ENCODE measurements around the gene SHC4. TPM values are rescaled to one million over a fixed set of nuclear protein-coding genes. Genes with fewer than 3 reads are reported as not detected.

SHC4 gene
- polyA plus RNA-seq, 3 donors from 2014 or later = 0.10 to 0.19 TPM; not detected in 1

GRCh38 chr15:48877630-48878595 is 85.8 kb downstream of the SHC4 start, which contains the start of gene EID1:
Gene EID1, plus strand, starts transcription at chr15:48878134. Its CDS starts 43 bp downstream, at chr15:48878177.
- peak within 1 kb of the TSS; percentile 96 to 99 (median 98) for H3K27ac Mint-ChIP-seq
- H3K4me3 Mint-ChIP-seq = peak within 1 kb of the TSS; percentile 99 to 100 (median 99)
- peak; percentile 93 to 94 (median 94) for DNase-seq
- peaks cover 27 to 38% of the 10 kb centered on the region in 2 donors for H3K4me1 Mint-ChIP-seq
- no peaks in the 10 kb centered on the region for H3K9me3 Mint-ChIP-seq
- H3K27me3 Mint-ChIP-seq (ENCODE audit: low read depth in 3 of 3) = peaks cover 7 to 10% (median 9%) of the 10 kb centered on the region in 3 donors
- peaks cover 0 to 3% (median 0%) of the 10 kb centered on the region in 3 donors for H3K36me3 Mint-ChIP-seq

- Mint-ChIP-seq H3K27me3 (ENCODE audit: low read depth in 3 of 3) (peaks cover 7 to 19% (median 17%) of the 10 kb centered on the region in 3 donors), H3K4me3 (peak overlapping the region in 1 of 5 donors; percentile 58), H3K4me1 (peaks cover 27 to 38% of the 10 kb centered on the region in 2 donors)
Observed at GRCh38 chr15:48876057-48876456, 87.7 kb downstream of the SHC4 start.

DNA sequence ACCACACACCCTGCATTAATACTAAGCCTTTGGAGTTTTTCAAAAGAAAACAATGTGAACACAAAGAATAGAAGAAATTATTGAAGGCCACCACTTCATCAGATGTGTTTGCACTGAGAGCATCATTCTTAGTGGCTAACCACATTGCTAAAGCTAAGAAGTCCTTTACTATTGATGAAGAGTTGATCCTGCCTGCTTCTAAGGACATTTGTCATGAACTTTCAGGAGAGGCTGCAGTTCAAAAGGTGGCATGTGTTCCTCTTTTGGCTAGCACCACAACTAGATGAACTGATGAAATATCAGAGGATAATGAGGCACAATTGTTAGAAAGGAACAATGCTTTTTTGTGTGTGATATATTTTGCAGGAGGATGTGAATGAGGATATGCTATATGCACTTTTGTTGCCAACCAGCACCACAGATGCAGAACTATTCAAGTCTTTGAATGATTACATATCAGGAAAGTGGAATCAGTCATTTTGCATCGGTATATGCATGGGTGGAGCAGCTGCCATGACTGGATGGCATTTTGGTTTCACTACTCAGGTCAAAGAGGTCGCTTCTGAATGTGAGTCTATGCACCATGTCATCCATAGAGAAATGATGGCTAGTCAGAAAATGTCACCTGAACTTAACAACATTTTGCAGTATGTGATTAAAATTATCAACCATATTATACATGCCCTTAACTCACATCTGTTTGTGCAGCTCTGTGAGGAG is 88.3 kb downstream of the SHC4 start:
- peaks cover 0 to 3% (median 0%) of the 10 kb centered on the region in 3 donors for H3K36me3 Mint-ChIP-seq
- no peaks in the 10 kb centered on the region for H3K9me3 Mint-ChIP-seq
- H3K27ac Mint-ChIP-seq = no peak overlapping the region
- H3K27me3 Mint-ChIP-seq (ENCODE audit: low read depth in 3 of 3) = peaks cover 7 to 19% (median 17%) of the 10 kb centered on the region in 3 donors
- H3K4me1 Mint-ChIP-seq = peaks cover 24 to 31% of the 10 kb centered on the region in 2 donors
- H3K4me3 Mint-ChIP-seq = no peak overlapping the region
- no peak for DNase-seq

More at GRCh38 chr15:48876057-48876456, 87.7 kb downstream of the SHC4 start:
- H3K9me3 Mint-ChIP-seq = no peaks in the 10 kb centered on the region
- peaks cover 0 to 3% (median 0%) of the 10 kb centered on the region in 3 donors for H3K36me3 Mint-ChIP-seq
- DNase-seq = no peak
- no peak overlapping the region for H3K27ac Mint-ChIP-seq

GRCh38 chr15:48872632-48873031 is 91.1 kb downstream of the SHC4 start:
- Mint-ChIP-seq H3K27me3 (ENCODE audit: low read depth in 3 of 3) (peaks cover 3 to 11% (median 8%) of the 10 kb centered on the region in 3 donors), H3K9me3 (no peaks in the 10 kb centered on the region), H3K4me3 (no peak overlapping the region), H3K27ac (no peak overlapping the region), H3K4me1 (peaks cover 2 to 4% of the 10 kb centered on the region in 2 donors), H3K36me3 (no peaks in the 10 kb centered on the region)
- DNase-seq = no peak

GRCh38 chr15:48871542-48871941 is 92.2 kb downstream of the SHC4 start:
- no peaks in the 10 kb centered on the region for H3K36me3 Mint-ChIP-seq
- H3K9me3 Mint-ChIP-seq = no peaks in the 10 kb centered on the region
- no peak for DNase-seq
- peaks cover 3 to 11% (median 8%) of the 10 kb centered on the region in 3 donors for H3K27me3 Mint-ChIP-seq (ENCODE audit: low read depth in 3 of 3)
- H3K4me3 Mint-ChIP-seq = no peak overlapping the region
- H3K27ac Mint-ChIP-seq = no peak overlapping the region
- H3K4me1 Mint-ChIP-seq = no peaks in the 10 kb centered on the region

DNA sequence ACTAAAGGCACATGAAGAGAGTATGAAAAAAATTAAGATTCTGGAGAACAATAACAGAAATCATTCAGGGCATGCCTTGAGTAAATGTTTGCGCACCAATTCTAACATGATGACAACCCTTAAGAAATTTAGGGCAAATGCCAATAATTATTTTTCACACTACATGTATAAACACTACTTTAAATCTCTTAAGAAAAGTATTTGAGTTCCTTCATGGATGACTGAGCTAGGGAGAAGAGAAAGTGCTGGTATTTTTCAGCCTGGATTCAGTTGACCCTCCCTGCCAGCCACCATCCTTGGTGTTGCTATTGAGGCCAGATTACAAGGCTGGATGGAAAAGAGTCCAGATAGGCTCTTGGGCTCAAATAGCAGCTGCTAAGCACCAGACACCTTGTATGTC is 93.8 kb downstream of the SHC4 start:
- H3K36me3 Mint-ChIP-seq = no peaks in the 10 kb centered on the region
- H3K4me3 Mint-ChIP-seq = no peak overlapping the region
- H3K27me3 Mint-ChIP-seq (ENCODE audit: low read depth in 3 of 3) = peaks cover 3 to 11% (median 11%) of the 10 kb centered on the region in 3 donors
- no peaks in the 10 kb centered on the region for H3K4me1 Mint-ChIP-seq
- DNase-seq = no peak
- H3K9me3 Mint-ChIP-seq = no peaks in the 10 kb centered on the region
- no peak overlapping the region for H3K27ac Mint-ChIP-seq

- Mint-ChIP-seq H3K4me3 (no peak overlapping the region), H3K9me3 (no peaks in the 10 kb centered on the region), H3K27ac (no peak overlapping the region), H3K27me3 (ENCODE audit: low read depth in 3 of 3) (peaks cover 0 to 12% (median 9%) of the 10 kb centered on the region in 3 donors), H3K36me3 (no peaks in the 10 kb centered on the region), H3K4me1 (no peaks in the 10 kb centered on the region)
- no peak for DNase-seq
Observed at GRCh38 chr15:48868536-48868935, 95.2 kb downstream of the SHC4 start.

- Mint-ChIP-seq H3K27me3 (ENCODE audit: low read depth in 3 of 3) (peaks cover 0 to 12% (median 9%) of the 10 kb centered on the region in 3 donors), H3K36me3 (no peaks in the 10 kb centered on the region)
Observed at GRCh38 chr15:48868023-48868422, 95.7 kb downstream of the SHC4 start.

GRCh38 chr15:48866141-48866563 is 97.6 kb downstream of the SHC4 start:
- H3K27ac Mint-ChIP-seq = no peak overlapping the region
- no peaks in the 10 kb centered on the region for H3K4me1 Mint-ChIP-seq
- no peaks in the 10 kb centered on the region for H3K36me3 Mint-ChIP-seq
- DNase-seq = no peak
- H3K9me3 Mint-ChIP-seq = no peaks in the 10 kb centered on the region
- no peak overlapping the region for H3K4me3 Mint-ChIP-seq
- H3K27me3 Mint-ChIP-seq (ENCODE audit: low read depth in 3 of 3) = peaks cover 0 to 4% (median 0%) of the 10 kb centered on the region in 3 donors

More at GRCh38 chr15:48868023-48868422, 95.7 kb downstream of the SHC4 start:
- no peak for DNase-seq
- no peaks in the 10 kb centered on the region for H3K4me1 Mint-ChIP-seq
- no peak overlapping the region for H3K4me3 Mint-ChIP-seq
- no peak overlapping the region for H3K27ac Mint-ChIP-seq
- no peaks in the 10 kb centered on the region for H3K9me3 Mint-ChIP-seq

DNA sequence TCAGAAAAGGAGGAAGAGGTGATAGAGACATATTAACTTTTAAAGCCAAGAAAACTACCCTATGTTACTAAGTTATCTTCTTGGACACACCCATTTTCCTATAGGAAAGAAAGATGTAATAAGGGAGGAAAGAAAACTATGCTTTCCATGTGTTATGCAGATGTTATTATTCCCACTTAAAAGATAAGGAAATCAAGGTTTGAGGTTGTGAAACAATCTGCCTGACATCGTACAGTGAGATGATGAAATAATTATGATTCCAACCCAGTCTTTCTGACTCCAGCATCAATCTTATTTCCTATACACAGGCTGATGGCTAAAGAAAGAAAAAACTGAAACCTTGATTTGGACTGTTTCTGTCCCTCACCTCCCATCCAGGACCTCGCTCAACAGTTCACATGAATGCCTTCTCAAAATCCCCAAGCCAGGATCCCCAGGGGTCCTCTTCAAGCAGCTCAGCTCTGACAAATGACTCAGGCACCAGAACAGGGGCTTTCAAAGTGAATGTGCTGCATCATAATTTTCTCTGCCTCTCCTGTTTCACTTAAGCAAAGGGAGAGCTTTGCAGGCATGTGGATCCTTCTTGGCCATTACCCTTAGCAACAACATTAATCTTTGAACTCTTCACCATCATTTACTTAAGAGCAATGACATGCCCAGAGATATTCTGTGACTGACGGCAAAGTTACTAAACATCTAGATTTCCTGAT is 98.2 kb downstream of the SHC4 start:
- Mint-ChIP-seq H3K4me1 (no peaks in the 10 kb centered on the region), H3K4me3 (no peak overlapping the region), H3K36me3 (no peaks in the 10 kb centered on the region), H3K27ac (no peak overlapping the region), H3K9me3 (no peaks in the 10 kb centered on the region), H3K27me3 (ENCODE audit: low read depth in 3 of 3) (peaks cover 0 to 4% (median 0%) of the 10 kb centered on the region in 3 donors)
- DNase-seq = no peak

DNA sequence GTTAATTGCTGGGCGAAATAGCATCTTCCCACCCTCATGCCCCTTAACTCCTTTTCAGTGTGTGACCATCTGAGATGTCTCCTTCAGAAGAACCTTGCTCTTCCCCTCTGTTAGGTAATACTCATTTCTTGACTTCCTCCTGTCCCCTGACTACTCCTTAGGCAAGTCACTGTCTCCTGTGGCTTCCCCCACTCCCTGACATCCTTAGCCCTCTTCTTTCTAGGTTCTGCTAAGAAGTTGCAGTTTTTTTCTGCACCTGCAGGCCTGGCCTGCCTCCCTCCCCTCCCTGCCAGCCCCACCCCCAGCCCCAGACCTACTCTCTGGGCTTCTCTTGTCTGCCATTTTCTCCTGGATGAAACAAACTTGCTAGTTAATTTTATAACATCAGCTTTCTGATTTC is 101.0 kb downstream of the SHC4 start:
- H3K4me1 Mint-ChIP-seq = no peaks in the 10 kb centered on the region
- H3K27me3 Mint-ChIP-seq (ENCODE audit: low read depth in 3 of 3) = peaks cover 0 to 6% (median 6%) of the 10 kb centered on the region in 3 donors
- peak overlapping the region in 1 of 6 donors; percentile 51 for H3K27ac Mint-ChIP-seq
- no peak for DNase-seq
- no peaks in the 10 kb centered on the region for H3K36me3 Mint-ChIP-seq
- H3K4me3 Mint-ChIP-seq = no peak overlapping the region
- no peaks in the 10 kb centered on the region for H3K9me3 Mint-ChIP-seq

- Mint-ChIP-seq H3K4me3 (no peak overlapping the region), H3K36me3 (no peaks in the 10 kb centered on the region), H3K4me1 (no peaks in the 10 kb centered on the region), H3K9me3 (no peaks in the 10 kb centered on the region), H3K27ac (no peak overlapping the region), H3K27me3 (ENCODE audit: low read depth in 3 of 3) (peaks cover 0 to 6% (median 6%) of the 10 kb centered on the region in 3 donors)
- peak; percentile 60 to 73 (median 67) for DNase-seq
Observed at GRCh38 chr15:48861813-48862431, 101.8 kb downstream of the SHC4 start.

DNA sequence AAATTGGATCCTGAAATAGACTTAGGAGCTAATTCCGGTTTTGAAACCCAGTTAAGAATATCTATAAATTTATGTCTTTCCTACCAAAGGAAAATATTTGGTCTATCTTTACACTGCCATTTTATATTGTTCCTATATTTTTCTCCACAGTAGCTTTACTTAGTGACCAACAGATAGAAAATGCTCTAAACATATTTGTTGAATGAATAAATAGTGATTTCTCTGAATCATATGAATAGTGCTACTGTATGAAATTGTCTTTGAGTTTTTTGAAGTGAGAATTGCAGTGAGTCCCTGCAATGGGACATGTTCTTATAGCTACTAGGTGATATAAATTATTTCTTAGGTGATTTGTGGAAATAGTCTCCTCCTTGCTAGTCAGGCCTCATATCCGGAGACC is 104.3 kb downstream of the SHC4 start:
- no peak for DNase-seq
- Mint-ChIP-seq H3K27me3 (ENCODE audit: low read depth in 3 of 3) (peaks cover 0 to 6% (median 3%) of the 10 kb centered on the region in 3 donors), H3K4me1 (no peaks in the 10 kb centered on the region), H3K36me3 (no peaks in the 10 kb centered on the region), H3K27ac (no peak overlapping the region), H3K9me3 (no peaks in the 10 kb centered on the region), H3K4me3 (no peak overlapping the region)

Data from immature natural killer cell (primary cell).